Inferior parietal cortex (tissue), 1 donor: Measurements from ENCODE around the gene KRTAP1-3.
"Not testable (repeated sequence)": the region's sequence is repeated elsewhere in the genome, so short reads cannot be mapped to it uniquely, and the experiment has no call there.

Experiments
- DNase-seq: peaks from one replicate; pipeline ENCODE4 v3.0.0-alpha.2; 2016; ENCODE audit errors: extremely low spot score

KRTAP1-3 gene, protein sequence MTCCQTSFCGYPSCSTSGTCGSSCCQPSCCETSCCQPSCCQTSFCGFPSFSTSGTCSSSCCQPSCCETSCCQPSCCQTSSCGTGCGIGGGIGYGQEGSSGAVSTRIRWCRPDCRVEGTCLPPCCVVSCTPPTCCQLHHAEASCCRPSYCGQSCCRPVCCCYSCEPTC

DNA sequence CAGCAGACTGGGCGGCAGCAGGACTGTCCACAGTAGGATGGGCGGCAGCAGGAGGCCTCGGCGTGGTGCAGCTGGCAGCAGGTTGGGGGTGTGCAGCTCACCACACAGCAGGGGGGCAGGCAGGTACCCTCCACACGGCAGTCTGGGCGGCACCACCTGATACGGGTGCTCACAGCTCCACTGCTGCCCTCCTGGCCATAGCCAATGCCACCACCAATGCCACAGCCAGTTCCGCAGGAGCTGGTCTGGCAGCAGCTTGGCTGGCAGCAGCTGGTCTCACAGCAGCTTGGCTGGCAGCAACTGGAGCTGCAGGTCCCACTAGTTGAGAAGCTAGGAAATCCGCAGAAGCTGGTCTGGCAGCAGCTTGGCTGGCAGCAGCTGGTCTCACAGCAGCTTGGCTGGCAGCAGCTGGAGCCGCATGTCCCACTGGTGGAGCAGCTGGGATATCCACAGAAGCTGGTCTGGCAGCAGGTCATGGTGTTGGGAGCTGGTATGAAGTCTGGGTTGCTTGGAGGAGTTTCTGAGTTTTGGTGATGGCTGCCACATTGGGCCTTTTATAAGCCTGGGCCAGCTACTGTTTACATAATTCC, at the start of gene KRTAP1-3:
KRTAP1-3 (minus strand) TSS at position 529 of the 590 bp plus-strand sequence; CDS start at position 476, 53 bp downstream.
- not testable (repeated sequence) for DNase-seq

DNA sequence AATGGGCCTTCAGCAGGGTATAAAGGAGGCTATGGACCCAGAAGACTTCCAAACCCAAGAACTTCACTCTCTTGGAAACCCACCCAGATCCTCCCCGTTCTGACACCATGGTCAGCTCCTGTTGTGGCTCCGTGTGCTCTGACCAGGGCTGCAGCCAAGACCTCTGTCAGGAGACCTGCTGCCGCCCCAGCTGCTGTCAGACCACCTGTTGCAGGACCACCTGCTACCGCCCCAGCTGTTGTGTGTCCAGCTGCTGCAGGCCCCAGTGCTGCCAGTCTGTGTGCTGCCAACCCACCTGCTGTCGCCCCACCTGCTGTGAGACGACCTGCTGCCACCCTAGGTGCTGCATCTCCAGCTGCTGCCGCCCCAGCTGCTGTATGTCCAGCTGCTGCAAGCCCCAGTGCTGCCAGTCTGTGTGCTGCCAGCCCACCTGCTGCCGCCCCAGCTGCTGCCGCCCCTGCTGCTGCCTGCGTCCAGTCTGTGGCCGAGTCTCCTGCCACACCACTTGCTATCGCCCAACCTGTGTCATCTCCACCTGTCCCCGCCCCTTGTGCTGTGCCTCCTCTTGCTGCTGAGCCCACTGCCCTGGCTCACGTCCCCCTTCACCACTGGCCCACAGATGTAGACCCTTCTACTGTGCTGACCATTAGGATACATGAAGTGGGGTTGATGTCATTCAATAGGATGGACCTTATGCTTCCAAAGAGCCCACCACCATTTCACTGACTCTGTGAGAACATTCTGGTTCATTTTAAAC, 49.6 kb upstream of the KRTAP1-3 start, which contains the start of gene KRTAP4-7:
KRTAP4-7 (plus strand) TSS at position 51 of the 757 bp plus-strand sequence; CDS start at position 108, 57 bp downstream.
- not testable (repeated sequence) for DNase-seq

DNA sequence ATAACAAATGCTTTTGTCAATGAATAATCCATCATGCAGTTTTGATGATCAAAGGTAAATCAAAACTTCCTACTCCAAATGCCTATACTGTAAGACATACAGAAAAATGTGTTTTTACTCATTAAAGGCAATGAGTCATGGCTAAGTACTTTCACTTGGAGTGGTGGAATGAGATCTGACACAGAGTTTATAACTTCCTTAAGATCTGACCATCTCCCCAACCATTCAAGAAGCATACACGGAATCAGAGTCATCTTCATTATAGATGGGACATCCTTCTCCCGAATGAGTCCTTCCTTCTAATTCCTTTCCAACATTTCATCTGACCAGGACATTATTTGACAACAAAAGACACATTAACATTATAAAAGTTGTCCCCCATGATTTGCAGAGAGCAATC, 48.8 kb upstream of the KRTAP1-3 start:
- DNase-seq, result not testable (repeated sequence)

DNA sequence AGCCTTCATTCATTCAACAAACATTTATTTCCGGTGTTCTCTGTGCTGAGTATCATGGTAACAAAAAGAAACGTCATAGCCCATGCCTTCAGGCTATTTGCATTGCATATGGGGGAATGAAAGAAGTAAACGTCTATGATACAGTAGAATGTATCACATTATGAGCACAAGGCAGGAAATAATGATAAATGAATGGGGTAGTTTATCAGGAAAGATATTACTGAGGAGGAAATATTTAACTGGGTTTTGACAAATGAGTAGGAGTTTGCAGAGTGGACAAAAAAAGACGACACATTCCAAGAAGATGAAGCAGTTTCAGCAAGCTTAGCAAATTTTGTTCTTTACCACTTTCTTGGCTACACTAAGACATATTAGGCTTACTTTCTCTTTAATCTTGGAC, 48.0 kb upstream of the KRTAP1-3 start:
- no peak for DNase-seq

DNA sequence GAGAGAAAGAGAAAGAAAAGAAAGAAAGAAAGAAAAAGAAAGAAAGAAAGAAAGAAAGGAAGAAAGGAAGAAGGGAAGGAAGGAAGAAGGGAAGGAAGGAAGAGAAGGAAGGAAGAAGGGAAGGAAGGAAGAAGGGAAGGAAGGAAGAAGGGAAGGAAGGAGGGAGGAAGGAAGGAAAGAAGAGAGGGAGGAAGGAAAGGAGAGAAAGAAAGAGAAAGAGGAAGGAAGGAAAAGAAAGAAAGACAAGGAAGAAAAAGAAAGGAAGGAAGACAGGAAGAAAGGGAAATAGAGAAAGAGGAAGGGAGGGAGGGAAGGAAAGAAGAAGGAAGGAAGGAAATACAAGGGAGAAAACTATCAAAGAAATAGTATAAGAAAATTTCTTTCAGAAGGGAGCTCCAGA, 42.1 kb upstream of the KRTAP1-3 start:
- no peak for DNase-seq

DNA sequence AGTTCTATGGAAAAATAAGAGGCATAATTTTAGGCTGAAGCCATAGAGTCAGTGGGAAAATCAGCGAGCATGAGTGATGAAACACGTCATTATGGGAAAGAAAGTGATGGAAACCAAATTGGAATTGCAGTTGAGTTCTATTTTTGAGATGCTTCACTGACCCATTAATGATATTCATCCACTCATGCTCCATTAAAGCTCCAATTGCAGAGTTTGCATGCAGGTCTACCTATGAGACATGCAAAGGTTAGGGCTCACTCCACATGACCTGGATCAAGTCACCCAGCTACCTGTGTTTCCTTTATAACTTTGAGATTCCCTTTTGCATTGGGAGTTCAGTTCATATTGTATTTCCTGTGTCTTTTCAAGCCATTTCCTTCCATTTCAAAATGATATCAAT, 39.0 kb upstream of the KRTAP1-3 start:
- no peak for DNase-seq

DNA sequence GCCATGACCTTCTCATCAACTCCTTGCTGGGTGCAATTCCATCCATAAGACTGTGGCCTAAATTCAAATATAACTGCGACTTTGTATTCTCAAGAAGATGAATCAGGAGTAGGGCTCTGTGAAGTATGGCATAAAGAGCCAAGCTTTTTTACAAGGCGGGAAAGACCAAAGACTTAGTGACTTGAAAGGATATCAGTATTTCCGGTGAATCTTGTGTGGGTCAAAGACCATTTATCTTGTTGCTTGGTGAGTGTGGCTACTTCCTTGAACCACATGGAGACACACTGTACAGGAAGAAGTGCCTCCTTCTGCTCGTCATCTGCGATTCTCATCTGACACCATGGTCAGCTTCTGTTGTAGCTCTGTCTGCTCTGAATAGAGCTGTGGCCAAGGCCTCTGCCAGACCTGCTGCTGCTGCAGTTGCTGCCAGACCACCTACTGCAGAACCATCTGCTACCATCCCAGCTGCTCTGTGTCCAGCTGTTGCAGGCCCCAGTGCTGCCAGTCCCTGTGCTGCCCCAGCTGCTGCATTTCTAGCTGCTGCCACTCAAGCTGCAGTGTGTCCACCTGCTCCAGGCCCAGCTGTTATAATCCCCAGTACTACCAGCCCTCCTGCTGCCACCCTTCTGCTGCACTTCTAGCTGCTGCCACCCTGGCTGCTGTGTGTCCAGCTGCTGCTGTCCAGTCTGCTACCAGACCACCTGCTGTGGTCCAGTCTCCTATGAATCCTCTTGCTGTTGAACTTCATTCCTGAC, 37.1 kb upstream of the KRTAP1-3 start:
- no peak for DNase-seq

DNA sequence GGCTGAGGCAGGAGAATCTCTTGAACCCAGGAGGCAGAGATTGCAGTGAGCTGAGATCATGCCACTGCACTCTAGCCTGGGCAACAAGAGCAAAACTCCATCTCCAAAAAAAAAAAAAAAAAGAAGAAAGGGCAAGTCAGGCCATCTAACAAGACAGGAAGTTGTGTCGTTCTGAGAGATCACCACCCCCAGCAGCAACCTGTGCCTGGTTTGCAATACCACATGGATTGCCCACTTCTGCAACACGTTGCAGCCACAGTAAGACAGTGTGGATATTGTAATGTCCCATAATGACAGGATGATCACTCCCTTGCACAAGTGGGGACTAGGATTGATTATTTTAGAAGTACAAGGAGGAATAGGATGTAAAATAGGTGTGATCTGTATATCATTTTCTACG, 34.4 kb upstream of the KRTAP1-3 start:
- DNase-seq, result no peak

DNA sequence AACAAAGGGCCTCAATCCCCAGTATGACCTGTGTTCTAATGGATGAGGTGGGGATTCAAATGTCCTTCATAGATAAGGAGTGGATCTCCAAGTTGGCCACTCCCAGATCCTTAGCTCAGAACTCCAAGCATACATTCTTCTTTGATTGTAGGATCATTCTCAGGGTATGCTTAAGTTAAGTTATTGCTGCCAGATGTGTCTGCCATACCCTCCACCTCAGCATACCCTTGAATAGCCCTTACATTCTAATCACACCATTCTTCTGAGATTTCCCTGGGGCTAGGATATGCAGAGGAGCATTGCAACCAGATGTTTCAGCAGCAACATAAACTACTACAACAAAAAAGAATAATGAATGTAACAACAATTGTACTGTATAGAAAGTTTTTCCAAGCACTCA, 32.6 kb upstream of the KRTAP1-3 start:
- no peak for DNase-seq

DNA sequence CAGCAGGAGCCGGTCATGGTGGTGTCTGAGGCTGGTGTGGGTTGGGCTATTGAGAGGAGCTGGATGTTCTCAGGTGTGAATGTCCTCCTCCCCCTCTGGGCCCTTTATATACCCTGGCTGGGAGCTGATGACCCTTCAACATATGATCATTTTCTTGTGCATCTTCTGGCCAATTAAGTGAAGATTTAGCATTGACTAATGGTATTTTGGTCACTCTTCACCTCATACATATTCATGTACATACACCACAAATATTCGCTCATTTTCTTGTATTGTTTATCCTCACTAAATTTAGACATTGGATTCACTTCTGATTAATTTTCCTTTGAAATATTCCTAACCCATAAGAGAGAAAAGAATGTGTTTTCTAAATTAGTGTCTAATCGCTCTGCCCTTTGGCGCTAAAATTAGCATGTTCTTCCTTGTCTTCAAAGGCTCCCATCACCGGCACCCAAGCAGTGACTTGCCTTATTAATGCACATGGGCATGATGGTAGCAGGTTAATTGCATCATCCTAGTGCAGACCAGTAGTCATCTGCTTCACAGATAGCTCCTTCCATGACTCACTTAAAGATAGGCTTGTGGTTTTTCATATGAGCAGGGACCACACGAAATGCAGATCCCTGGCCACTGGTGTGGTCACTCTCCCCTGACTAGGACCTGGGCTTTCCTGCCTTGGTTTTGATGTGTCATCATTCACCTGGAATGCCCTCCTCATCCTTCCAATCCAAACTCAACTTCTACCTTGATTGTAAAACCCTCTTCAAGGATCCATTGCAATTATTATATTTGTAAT, 31.4 kb upstream of the KRTAP1-3 start, which contains the start of gene KRTAP2-4:
KRTAP2-4 (minus strand) TSS at position 51 of the 796 bp plus-strand sequence; CDS start at position 17, 34 bp downstream.
- no peak for DNase-seq

DNA sequence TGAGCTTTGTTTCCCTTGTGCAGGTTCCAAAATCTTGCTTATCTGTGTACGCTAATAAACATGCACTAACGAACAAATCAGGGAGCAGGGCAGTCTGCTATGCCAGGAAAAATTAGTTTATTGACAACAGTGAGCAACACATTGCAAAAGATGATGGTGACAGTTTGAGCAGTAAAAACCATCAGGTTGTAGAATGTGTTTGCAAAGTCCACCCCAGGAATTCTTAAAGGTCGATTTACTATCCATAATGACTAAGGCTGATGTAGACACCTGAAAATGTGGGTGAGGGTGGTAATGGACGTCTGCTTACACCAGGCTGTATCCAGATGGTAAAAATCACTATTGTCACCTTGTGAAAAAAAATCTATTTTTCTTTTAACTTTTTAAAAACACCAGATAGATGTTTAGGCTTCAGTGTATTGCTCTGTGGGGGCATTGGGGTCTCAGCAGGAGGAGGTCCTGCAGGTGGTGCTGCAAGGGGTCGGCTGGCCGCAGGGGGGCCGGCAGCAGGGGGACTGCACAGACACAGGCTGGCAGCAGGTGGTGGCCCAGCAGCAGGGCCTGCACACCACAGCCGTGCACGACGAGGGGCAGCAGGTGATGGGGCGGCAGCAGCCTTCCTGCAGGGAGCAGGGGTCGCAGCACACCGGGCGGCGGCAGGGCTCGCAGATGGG, 30.5 kb upstream of the KRTAP1-3 start:
- DNase-seq, result not testable (repeated sequence)

DNA sequence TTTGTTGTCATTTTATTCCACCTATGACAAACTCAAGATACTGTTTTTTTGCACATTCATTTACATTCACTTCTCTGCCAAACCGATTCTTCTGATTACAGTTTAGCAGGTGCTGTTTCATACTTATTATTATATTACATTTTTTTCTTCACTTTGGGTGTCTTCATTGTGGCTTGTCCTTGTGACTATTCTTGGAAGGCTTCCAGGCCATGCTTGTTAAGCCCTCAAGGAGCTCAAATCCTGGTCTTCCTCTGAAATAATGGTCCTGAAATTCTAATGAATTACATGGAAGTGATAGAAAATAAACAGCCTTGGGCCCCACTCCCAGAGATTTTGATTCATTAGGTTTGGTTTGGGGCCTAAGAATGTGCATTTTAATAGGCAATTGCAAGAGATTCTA, 29.6 kb upstream of the KRTAP1-3 start:
- DNase-seq, result no peak

DNA sequence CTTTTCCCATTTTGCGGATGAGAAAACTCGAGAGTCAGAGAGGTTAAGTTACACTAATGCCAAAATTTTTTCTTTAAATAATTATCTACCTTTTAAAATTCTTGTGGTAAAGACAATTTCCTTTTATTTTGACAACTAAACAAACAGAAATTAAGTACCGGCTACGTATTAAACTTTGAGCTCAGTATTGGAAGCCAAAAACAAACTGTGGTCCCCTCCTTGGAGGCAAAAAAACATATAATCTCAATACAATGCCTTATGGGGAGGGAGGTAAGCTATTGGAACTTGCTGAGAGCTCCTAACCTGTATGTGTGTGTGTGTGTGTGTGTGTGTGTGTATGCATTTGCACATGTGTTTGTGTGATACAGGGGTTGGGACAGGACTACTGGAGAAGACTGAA, 28.8 kb upstream of the KRTAP1-3 start:
- DNase-seq, result no peak

DNA sequence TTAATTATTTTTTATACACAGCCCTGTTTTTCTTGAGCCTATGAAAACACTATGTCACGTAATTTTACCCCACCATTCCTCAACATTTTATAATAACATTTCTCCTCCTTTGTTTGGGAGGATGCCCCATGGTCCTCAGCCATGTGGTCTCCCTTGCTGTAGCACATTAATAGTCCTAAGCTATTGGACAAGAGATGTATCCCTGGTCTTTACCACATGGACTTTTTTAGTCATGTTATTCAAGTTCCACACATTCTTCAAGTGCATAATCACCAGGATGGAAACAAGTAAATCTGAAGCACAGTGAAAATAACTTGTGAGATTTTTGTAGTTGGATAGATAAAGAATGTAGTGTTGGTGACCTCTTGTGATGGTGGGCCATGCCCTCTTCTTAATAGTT, 27.3 kb upstream of the KRTAP1-3 start:
- no peak for DNase-seq

DNA sequence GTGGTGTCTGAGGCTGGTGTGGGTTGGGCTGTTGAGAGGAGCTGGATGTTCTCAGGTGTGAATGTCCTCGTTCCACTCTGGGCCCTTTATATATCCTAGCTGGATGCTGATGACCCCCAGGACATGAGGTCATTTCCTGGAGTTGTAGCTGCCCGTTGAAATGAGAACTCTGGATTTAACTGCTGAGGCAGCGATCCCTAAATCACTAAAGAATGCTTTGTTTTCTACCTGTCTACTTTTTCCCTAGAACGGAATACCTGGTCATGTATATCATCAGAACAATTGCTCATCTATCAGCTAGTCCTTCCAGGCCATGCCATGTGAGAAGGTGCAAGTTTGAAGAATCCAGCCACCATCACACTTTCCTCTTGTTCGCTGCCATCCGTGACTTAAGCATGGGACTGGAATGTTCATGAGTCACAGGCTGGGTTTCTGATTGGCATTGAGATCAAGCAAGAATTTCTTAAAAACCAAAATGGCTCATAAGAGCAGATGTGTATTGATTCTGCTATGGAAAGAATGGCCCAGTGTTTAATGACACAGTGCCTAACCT, 25.5 kb upstream of the KRTAP1-3 start, which contains the start of gene KRTAP2-3:
KRTAP2-3 (minus strand) TSS at position 63 of the 553 bp plus-strand sequence. CDS start 64 bp downstream, outside the sequence.
- no peak for DNase-seq

DNA sequence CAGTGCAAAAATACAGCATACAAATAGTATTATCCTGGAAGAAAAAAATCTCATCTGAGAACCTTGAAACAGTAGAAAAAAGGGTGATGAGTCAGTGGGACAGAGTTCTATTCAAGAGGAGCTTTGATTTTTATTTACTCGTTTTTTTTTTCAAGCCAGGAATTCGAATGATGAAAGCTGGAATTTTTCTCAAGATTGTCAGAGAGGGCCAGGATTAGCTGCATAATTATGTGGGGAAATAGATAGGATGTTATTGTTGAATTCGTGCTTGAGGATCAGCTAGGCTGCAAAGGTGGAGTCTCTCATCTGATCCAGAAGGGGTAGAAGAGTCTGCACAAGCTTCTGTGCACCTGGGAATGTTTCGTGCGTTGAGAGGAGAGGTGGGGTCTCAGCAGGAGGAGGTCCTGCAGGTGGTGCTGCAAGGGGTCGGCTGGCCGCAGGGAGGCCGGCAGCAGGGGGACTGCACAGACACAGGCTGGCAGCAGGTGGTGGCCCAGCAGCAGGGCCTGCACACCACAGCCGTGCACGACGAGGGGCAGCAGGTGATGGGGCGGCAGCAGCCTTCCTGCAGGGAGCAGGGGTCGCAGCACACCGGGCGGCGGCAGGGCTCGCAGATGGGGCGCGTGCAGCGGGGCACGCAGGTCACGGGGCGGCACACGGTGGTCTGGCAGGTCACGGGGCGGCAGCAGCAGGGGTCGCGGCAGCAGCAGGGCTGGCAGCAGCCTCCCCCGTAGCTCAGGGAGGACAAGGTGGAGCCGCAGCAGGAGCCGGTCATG, 24.8 kb upstream of the KRTAP1-3 start:
- not testable (repeated sequence) for DNase-seq

DNA sequence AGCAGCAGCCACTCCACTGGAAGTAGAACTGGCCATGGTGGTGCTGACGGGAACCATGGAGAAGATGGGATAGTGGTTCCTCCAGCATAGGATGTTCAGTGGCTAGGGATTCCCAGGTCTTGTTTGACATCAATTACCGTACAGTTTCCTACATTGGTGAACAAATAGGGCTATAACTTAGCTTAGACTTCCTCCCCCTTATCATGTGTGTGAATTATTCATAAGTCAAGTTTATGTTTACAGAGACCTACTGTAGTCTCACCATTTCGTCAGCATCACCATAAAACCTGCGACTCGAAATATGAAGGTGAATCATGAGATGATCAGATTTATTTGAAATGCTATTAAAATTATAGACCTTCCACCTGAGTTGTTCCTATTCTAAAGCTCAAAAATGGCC, 24.1 kb upstream of the KRTAP1-3 start:
- no peak for DNase-seq

DNA sequence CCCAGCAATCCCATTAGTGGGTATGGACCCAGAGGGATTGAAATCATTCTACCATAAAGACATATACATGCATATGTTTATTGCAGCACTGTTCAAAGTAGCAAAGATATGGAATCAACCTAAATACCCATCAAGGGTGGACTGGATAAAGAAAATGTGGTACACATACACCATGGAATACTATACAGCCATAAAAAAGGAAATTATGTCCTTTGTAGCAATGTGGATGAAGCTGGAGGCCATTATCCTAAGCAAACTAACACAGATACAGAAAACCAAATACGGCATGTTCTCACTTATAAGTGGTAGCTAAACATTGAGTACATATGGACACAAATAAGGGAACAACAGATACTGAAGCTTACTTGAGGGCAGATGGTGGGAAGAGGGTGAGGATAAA, 22.9 kb upstream of the KRTAP1-3 start:
- DNase-seq, result no peak

DNA sequence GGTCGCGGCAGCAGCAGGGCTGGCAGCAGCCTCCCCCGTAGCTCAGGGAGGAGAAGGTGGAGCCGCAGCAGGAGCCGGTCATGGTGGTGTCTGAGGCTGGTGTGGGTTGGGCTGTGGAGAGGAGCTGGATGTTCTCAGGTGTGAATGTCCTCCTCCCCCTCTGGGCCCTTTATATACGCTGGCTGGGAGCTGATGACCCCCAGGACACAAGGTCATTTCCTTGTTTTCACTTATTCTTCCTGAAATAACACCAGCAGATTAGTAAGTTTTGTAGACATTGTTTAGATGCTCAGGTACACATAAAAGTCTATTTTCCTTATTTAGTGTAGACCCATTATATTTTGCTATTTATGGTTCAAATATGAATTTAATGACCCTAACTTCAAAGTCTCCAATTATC, 20.5 kb upstream of the KRTAP1-3 start, which contains the start of gene KRTAP2-2:
KRTAP2-2 (minus strand) TSS at position 101 of the 400 bp plus-strand sequence; CDS start at position 82, 19 bp downstream.
- DNase-seq, result not testable (repeated sequence)
